WTC11 (cell line): ENCODE data around the gene LPP. TPM values are rescaled to one million over a fixed set of nuclear protein-coding genes. Genes with fewer than 3 reads are reported as not detected.

Experiments used
- ATAC-seq: fragments of 200-7000 bp; cut with Tn5 transposase; 2 replicates; pipeline ENCODE4 v1.10.0; 2021; ENCODE audit warnings: mild to moderate bottlenecking, moderate library complexity
- CTCF ChIA-PET: fragments of 300-600 bp; sonication (Branson Sonifier 250); formaldehyde crosslinking; loops from one replicate; lab custom pipeline; 2021; ENCODE audit warnings: antibody characterized with exemption; lab: Charles Lee
- POLR2A ChIA-PET: fragments of 350-600 bp; sonication (Branson Sonifier 250); formaldehyde crosslinking; loops from one replicate; lab custom pipeline; 2021; ENCODE audit warnings: antibody characterized with exemption; lab: Charles Lee
- DNase-seq: peaks from one replicate; pipeline ENCODE4 v3.0.0; 2021; ENCODE audit warnings: low spot score
- H3K27ac Mint-ChIP-seq: 2 replicates; pipeline ENCODE4 v1.8.0; 2021; ENCODE audit warnings: mixed read lengths
- H3K27me3 Mint-ChIP-seq: 2 replicates; pipeline ENCODE4 v1.8.0; 2021; ENCODE audit warnings: low read depth, mild to moderate bottlenecking, moderate library complexity, mixed read lengths
- H3K36me3 Mint-ChIP-seq: 2 replicates; pipeline ENCODE4 v1.8.0; 2021; ENCODE audit warnings: mixed read lengths
- H3K4me1 Mint-ChIP-seq: 2 replicates; pipeline ENCODE4 v1.8.0; 2022; ENCODE audit warnings: mixed read lengths
- H3K4me3 Mint-ChIP-seq: 2 replicates; pipeline ENCODE4 v1.8.0; 2021; ENCODE audit warnings: mild to moderate bottlenecking, moderate library complexity, mixed read lengths
- H3K9me3 Mint-ChIP-seq: 2 replicates; pipeline ENCODE4 v1.8.0; 2021; ENCODE audit warnings: mixed read lengths
- CREM ChIP-seq: sonication (generic); formaldehyde crosslinking; IDR thresholded peaks from 2 replicates; pipeline ENCODE4 v1.8.1; 2022; ENCODE audit warnings: mild to moderate bottlenecking, missing genetic modification reagents, moderate library complexity
- EMX1 ChIP-seq: fragments of 250-450 bp; sonication (Bioruptor Pico); IDR thresholded peaks from 2 replicates; pipeline ENCODE4 v1.8.0; 2021; ENCODE audit warnings: mild to moderate bottlenecking
- FOXJ3 ChIP-seq: sonication (generic); formaldehyde crosslinking; IDR thresholded peaks from 2 replicates; pipeline ENCODE4 v1.9.0; 2021; ENCODE audit warnings: missing genetic modification reagents, mild to moderate bottlenecking, borderline replicate concordance
- GRHL2 ChIP-seq: fragments of 250-450 bp; sonication (Bioruptor Pico); IDR thresholded peaks from 2 replicates; pipeline ENCODE4 v1.8.0; 2022; ENCODE audit warnings: mild to moderate bottlenecking, moderate library complexity; ENCODE audit not compliant: insufficient replicate concordance, severe bottlenecking
- MYBL2 ChIP-seq: sonication (generic); formaldehyde crosslinking; IDR thresholded peaks from 2 replicates; pipeline ENCODE4 v1.8.1; 2023; ENCODE audit warnings: mild to moderate bottlenecking, moderate library complexity, missing genetic modification reagents
- NFATC4 ChIP-seq: fragments of 250-450 bp; sonication (Bioruptor Pico); IDR thresholded peaks from 2 replicates; pipeline ENCODE4 v1.9.0; 2021; ENCODE audit warnings: mild to moderate bottlenecking
- NR2C2 ChIP-seq: sonication (generic); formaldehyde crosslinking; IDR thresholded peaks from 2 replicates; pipeline ENCODE4 v1.8.0; 2022; ENCODE audit warnings: mild to moderate bottlenecking, missing genetic modification reagents
- OVOL2 ChIP-seq: fragments of 250-450 bp; sonication (Bioruptor Pico); IDR thresholded peaks from 2 replicates; pipeline ENCODE4 v1.9.0; 2021; ENCODE audit warnings: mild to moderate bottlenecking, borderline replicate concordance
- PRRX2 ChIP-seq: fragments of 250-450 bp; sonication (Bioruptor Pico); IDR thresholded peaks from 2 replicates; pipeline ENCODE4 v1.8.0; 2021; ENCODE audit warnings: mild to moderate bottlenecking
- RELA ChIP-seq: sonication (generic); formaldehyde crosslinking; IDR thresholded peaks from 2 replicates; pipeline ENCODE4 v1.8.1; 2022; ENCODE audit warnings: missing genetic modification reagents, mild to moderate bottlenecking, borderline replicate concordance
- total RNA-seq: library from RNA; stranded (reverse); gene quantifications from 3 replicates; pipeline ENCODE4 v1.2.3, GENCODE V29; 2021
- TF ChIP-seq, protein P1 (sequence below): fragments of 250-450 bp; sonication (Bioruptor Pico); IDR thresholded peaks from 2 replicates; pipeline ENCODE4 v1.9.0; 2021; ENCODE audit warnings: mild to moderate bottlenecking, borderline replicate concordance
- TF ChIP-seq, protein P2 (sequence below): sonication (generic); formaldehyde crosslinking; IDR thresholded peaks from 2 replicates; pipeline ENCODE4 v1.8.1; 2022; ENCODE audit warnings: missing genetic modification reagents, borderline replicate concordance
- TF ChIP-seq, protein P3 (sequence below): fragments of 250-450 bp; sonication (Bioruptor Pico); IDR thresholded peaks from 2 replicates; pipeline ENCODE4 v1.8.0; 2021; ENCODE audit warnings: mild to moderate bottlenecking
- TF ChIP-seq, protein P4 (sequence below): fragments of 250-450 bp; sonication (Bioruptor Pico); IDR thresholded peaks from 2 replicates; pipeline ENCODE4 v1.9.0; 2021; ENCODE audit warnings: moderate library complexity, mild to moderate bottlenecking, inconsistent platforms, borderline replicate concordance
- TF ChIP-seq, protein P5 (sequence below): sonication (generic); formaldehyde crosslinking; IDR thresholded peaks from 2 replicates; pipeline ENCODE4 v1.8.1; 2022; ENCODE audit warnings: mild to moderate bottlenecking, moderate library complexity, missing genetic modification reagents
- TF ChIP-seq, protein P6 (sequence below): sonication (generic); formaldehyde crosslinking; IDR thresholded peaks from 2 replicates; pipeline ENCODE4 v1.8.1; 2023; ENCODE audit warnings: mild to moderate bottlenecking, missing genetic modification reagents
- TF ChIP-seq, protein P7 (sequence below): sonication (generic); formaldehyde crosslinking; IDR thresholded peaks from 2 replicates; pipeline ENCODE4 v1.8.1; 2023; ENCODE audit warnings: mild to moderate bottlenecking, missing genetic modification reagents
- TF ChIP-seq, protein P8 (sequence below): sonication (generic); formaldehyde crosslinking; conservative IDR thresholded peaks from 2 replicates; pipeline ENCODE4 v1.8.1; 2023; ENCODE audit warnings: mild to moderate bottlenecking, low read depth, missing genetic modification reagents, moderate library complexity

Gene LPP
- total RNA-seq, 1 experiment from 2014 or later: 49.6 TPM

DNA sequence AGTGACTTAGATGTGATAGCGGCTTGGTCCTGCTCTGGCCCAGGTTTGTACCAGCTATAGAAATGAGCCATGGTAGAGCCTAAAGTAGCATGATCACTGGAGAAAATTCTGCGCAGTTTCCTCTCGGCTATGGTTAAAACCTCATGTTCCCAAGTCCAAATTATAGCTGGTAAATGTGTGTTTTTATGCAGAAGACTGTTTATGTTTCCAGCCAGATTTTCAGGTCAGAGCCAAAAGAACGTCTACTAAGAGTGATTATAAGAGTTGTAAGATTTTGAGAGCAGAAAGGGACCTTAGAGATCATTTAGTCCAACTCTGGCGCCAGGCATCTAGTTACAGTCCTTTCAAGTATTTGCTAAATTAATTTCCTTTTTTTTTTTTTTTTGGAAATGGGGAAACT is 333.7 kb downstream of the LPP start:
- POLR2A ChIA-PET: no interaction called here
- no peak overlapping the region for H3K4me3 Mint-ChIP-seq
- peaks cover 4% of the 10 kb centered on the region for H3K4me1 Mint-ChIP-seq
- TF ChIP-seq, protein P1, sequence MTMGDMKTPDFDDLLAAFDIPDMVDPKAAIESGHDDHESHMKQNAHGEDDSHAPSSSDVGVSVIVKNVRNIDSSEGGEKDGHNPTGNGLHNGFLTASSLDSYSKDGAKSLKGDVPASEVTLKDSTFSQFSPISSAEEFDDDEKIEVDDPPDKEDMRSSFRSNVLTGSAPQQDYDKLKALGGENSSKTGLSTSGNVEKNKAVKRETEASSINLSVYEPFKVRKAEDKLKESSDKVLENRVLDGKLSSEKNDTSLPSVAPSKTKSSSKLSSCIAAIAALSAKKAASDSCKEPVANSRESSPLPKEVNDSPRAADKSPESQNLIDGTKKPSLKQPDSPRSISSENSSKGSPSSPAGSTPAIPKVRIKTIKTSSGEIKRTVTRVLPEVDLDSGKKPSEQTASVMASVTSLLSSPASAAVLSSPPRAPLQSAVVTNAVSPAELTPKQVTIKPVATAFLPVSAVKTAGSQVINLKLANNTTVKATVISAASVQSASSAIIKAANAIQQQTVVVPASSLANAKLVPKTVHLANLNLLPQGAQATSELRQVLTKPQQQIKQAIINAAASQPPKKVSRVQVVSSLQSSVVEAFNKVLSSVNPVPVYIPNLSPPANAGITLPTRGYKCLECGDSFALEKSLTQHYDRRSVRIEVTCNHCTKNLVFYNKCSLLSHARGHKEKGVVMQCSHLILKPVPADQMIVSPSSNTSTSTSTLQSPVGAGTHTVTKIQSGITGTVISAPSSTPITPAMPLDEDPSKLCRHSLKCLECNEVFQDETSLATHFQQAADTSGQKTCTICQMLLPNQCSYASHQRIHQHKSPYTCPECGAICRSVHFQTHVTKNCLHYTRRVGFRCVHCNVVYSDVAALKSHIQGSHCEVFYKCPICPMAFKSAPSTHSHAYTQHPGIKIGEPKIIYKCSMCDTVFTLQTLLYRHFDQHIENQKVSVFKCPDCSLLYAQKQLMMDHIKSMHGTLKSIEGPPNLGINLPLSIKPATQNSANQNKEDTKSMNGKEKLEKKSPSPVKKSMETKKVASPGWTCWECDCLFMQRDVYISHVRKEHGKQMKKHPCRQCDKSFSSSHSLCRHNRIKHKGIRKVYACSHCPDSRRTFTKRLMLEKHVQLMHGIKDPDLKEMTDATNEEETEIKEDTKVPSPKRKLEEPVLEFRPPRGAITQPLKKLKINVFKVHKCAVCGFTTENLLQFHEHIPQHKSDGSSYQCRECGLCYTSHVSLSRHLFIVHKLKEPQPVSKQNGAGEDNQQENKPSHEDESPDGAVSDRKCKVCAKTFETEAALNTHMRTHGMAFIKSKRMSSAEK (CRISPR knock-in tag): no peak
- TF ChIP-seq FOXJ3 (CRISPR knock-in tag) (no peak), MYBL2 (CRISPR knock-in tag) (no peak), OVOL2 (no peak), PRRX2 (CRISPR knock-in tag) (no peak)
- TF ChIP-seq, protein P2, sequence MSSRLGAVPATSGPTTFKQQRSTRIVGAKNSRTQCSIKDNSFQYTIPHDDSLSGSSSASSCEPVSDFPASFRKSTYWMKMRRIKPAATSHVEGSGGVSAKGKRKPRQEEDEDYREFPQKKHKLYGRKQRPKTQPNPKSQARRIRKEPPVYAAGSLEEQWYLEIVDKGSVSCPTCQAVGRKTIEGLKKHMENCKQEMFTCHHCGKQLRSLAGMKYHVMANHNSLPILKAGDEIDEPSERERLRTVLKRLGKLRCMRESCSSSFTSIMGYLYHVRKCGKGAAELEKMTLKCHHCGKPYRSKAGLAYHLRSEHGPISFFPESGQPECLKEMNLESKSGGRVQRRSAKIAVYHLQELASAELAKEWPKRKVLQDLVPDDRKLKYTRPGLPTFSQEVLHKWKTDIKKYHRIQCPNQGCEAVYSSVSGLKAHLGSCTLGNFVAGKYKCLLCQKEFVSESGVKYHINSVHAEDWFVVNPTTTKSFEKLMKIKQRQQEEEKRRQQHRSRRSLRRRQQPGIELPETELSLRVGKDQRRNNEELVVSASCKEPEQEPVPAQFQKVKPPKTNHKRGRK (CRISPR knock-in tag): no peak
- TF ChIP-seq, protein P3, sequence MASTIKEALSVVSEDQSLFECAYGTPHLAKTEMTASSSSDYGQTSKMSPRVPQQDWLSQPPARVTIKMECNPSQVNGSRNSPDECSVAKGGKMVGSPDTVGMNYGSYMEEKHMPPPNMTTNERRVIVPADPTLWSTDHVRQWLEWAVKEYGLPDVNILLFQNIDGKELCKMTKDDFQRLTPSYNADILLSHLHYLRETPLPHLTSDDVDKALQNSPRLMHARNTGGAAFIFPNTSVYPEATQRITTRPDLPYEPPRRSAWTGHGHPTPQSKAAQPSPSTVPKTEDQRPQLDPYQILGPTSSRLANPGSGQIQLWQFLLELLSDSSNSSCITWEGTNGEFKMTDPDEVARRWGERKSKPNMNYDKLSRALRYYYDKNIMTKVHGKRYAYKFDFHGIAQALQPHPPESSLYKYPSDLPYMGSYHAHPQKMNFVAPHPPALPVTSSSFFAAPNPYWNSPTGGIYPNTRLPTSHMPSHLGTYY (CRISPR knock-in tag): no peak
- TF ChIP-seq, protein P4, sequence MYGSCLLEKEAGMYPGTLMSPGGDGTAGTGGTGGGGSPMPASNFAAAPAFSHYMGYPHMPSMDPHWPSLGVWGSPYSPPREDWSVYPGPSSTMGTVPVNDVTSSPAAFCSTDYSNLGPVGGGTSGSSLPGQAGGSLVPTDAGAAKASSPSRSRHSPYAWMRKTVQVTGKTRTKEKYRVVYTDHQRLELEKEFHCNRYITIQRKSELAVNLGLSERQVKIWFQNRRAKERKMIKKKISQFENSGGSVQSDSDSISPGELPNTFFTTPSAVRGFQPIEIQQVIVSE (CRISPR knock-in tag): no peak
- TF ChIP-seq, protein P5, sequence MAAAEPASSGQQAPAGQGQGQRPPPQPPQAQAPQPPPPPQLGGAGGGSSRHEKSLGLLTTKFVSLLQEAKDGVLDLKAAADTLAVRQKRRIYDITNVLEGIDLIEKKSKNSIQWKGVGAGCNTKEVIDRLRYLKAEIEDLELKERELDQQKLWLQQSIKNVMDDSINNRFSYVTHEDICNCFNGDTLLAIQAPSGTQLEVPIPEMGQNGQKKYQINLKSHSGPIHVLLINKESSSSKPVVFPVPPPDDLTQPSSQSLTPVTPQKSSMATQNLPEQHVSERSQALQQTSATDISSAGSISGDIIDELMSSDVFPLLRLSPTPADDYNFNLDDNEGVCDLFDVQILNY: no peak
- no peak for ATAC-seq
- no peak for DNase-seq
- CTCF ChIA-PET: no interaction called here
- H3K36me3 Mint-ChIP-seq: no peaks in the 10 kb centered on the region
- H3K27ac Mint-ChIP-seq: no peak overlapping the region
- no peaks in the 10 kb centered on the region for H3K27me3 Mint-ChIP-seq
- H3K9me3 Mint-ChIP-seq: no peaks in the 10 kb centered on the region

DNA sequence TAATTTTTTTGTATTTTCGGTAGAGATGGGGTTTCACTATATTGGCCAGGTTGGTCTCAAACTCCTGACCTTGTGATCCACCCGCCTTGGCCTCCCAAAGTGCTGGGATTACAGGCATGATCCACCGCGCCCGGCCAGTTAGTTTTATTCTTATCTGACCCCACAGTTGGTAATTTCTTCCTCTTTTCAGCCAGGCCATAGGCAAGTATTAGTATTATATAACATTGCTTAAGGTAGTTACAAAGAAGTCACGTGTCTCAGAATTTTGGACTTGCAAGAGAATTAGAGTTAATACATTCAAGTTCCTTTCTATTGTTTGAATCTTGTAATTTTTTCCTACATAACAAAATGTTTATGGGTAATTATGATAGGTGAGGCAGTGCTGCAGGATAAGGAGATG is 334.8 kb downstream of the LPP start:
- H3K9me3 Mint-ChIP-seq: no peaks in the 10 kb centered on the region
- ChIA-PET POLR2A (no interaction called here), CTCF (no interaction called here)
- H3K27ac Mint-ChIP-seq: no peak overlapping the region
- H3K4me3 Mint-ChIP-seq: no peak overlapping the region
- ATAC-seq (no peak), DNase-seq (no peak)
- H3K27me3 Mint-ChIP-seq: no peaks in the 10 kb centered on the region
- peaks cover 4% of the 10 kb centered on the region for H3K4me1 Mint-ChIP-seq
- no peaks in the 10 kb centered on the region for H3K36me3 Mint-ChIP-seq
- TF ChIP-seq GRHL2 (CRISPR knock-in tag) (no peak), RELA (CRISPR knock-in tag) (no peak), NFATC4 (CRISPR knock-in tag) (no peak), NR2C2 (CRISPR knock-in tag) (no peak), EMX1 (CRISPR knock-in tag) (no peak), CREM (CRISPR knock-in tag) (no peak)
- TF ChIP-seq, protein P6, sequence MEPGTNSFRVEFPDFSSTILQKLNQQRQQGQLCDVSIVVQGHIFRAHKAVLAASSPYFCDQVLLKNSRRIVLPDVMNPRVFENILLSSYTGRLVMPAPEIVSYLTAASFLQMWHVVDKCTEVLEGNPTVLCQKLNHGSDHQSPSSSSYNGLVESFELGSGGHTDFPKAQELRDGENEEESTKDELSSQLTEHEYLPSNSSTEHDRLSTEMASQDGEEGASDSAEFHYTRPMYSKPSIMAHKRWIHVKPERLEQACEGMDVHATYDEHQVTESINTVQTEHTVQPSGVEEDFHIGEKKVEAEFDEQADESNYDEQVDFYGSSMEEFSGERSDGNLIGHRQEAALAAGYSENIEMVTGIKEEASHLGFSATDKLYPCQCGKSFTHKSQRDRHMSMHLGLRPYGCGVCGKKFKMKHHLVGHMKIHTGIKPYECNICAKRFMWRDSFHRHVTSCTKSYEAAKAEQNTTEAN (CRISPR knock-in tag): no peak
- TF ChIP-seq, protein P5: no peak
- TF ChIP-seq, protein P7, sequence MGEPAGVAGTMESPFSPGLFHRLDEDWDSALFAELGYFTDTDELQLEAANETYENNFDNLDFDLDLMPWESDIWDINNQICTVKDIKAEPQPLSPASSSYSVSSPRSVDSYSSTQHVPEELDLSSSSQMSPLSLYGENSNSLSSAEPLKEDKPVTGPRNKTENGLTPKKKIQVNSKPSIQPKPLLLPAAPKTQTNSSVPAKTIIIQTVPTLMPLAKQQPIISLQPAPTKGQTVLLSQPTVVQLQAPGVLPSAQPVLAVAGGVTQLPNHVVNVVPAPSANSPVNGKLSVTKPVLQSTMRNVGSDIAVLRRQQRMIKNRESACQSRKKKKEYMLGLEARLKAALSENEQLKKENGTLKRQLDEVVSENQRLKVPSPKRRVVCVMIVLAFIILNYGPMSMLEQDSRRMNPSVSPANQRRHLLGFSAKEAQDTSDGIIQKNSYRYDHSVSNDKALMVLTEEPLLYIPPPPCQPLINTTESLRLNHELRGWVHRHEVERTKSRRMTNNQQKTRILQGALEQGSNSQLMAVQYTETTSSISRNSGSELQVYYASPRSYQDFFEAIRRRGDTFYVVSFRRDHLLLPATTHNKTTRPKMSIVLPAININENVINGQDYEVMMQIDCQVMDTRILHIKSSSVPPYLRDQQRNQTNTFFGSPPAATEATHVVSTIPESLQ (CRISPR knock-in tag): no peak
- TF ChIP-seq, protein P8, sequence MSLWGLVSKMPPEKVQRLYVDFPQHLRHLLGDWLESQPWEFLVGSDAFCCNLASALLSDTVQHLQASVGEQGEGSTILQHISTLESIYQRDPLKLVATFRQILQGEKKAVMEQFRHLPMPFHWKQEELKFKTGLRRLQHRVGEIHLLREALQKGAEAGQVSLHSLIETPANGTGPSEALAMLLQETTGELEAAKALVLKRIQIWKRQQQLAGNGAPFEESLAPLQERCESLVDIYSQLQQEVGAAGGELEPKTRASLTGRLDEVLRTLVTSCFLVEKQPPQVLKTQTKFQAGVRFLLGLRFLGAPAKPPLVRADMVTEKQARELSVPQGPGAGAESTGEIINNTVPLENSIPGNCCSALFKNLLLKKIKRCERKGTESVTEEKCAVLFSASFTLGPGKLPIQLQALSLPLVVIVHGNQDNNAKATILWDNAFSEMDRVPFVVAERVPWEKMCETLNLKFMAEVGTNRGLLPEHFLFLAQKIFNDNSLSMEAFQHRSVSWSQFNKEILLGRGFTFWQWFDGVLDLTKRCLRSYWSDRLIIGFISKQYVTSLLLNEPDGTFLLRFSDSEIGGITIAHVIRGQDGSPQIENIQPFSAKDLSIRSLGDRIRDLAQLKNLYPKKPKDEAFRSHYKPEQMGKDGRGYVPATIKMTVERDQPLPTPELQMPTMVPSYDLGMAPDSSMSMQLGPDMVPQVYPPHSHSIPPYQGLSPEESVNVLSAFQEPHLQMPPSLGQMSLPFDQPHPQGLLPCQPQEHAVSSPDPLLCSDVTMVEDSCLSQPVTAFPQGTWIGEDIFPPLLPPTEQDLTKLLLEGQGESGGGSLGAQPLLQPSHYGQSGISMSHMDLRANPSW: no peak
